ENCODE data around the gene STAC2. TPM values are rescaled to one million over a fixed set of nuclear protein-coding genes. Genes with fewer than 3 reads are reported as not detected.

Gene STAC2
- total and polyA plus RNA-seq, 7 donors, result 0.07 to 1.2 (median 0.32) TPM; not detected in 1

DNA sequence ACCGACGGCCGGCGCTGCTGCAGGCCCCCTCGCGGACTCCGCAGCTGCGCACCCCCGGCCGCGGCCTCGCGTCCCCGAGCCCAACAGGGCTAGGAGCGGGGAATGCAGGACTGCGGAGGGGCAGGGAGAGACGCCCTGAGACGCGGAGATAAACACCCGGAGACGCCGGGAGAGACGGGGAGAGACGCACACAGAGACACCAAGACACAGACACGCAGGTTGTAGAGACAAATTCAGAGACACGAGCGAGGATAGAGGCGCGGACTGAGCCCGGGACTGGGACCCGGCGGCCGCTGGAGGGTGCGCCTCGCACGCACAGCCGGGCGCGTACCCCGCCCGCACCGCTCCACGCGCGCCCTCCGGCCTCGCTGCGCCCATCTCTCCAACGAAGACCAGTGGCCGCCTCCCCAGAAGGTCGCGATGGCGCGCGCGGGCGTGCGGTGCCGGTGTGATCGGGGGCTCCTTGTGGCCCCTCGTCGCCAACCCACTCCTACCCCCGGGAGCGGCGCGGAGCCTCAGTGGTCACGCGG lies 902 bp downstream of the STAC2 start:
- intact Hi-C loops (cut with DNase I), result no loop called here
- H3K9me3 ChIP-seq, result no peaks in the 10 kb centered on the region
- H3K4me3 ChIP-seq, result peak overlapping the region; percentile 62
- peak in 3 of 4 donors; percentile 8 to 44 (median 28) for ATAC-seq
- H3K36me3 ChIP-seq (ENCODE audit: insufficient read depth in 1 of 2, low read depth in 1 of 2), result no peaks in the 10 kb centered on the region
- WGBS, 3 donors, result 4 to 10% (median 8%) methylated on average over 36 to 68 of the region's 68 CpGs
- TF ChIP-seq, protein P1, sequence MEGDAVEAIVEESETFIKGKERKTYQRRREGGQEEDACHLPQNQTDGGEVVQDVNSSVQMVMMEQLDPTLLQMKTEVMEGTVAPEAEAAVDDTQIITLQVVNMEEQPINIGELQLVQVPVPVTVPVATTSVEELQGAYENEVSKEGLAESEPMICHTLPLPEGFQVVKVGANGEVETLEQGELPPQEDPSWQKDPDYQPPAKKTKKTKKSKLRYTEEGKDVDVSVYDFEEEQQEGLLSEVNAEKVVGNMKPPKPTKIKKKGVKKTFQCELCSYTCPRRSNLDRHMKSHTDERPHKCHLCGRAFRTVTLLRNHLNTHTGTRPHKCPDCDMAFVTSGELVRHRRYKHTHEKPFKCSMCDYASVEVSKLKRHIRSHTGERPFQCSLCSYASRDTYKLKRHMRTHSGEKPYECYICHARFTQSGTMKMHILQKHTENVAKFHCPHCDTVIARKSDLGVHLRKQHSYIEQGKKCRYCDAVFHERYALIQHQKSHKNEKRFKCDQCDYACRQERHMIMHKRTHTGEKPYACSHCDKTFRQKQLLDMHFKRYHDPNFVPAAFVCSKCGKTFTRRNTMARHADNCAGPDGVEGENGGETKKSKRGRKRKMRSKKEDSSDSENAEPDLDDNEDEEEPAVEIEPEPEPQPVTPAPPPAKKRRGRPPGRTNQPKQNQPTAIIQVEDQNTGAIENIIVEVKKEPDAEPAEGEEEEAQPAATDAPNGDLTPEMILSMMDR (IDR thresholded peaks at IDR 0.05), result no peak
- H3K4me1 ChIP-seq, result peaks cover 22% of the 10 kb centered on the region
- peaks cover 0 to 27% (median 7%) of the 10 kb centered on the region in 3 donors for H3K27me3 ChIP-seq (ENCODE audit: insufficient read depth in 3 of 3, low read length in 2 of 3)
- no peak overlapping the region for H3K27ac ChIP-seq
- no peak for DNase-seq

DNA sequence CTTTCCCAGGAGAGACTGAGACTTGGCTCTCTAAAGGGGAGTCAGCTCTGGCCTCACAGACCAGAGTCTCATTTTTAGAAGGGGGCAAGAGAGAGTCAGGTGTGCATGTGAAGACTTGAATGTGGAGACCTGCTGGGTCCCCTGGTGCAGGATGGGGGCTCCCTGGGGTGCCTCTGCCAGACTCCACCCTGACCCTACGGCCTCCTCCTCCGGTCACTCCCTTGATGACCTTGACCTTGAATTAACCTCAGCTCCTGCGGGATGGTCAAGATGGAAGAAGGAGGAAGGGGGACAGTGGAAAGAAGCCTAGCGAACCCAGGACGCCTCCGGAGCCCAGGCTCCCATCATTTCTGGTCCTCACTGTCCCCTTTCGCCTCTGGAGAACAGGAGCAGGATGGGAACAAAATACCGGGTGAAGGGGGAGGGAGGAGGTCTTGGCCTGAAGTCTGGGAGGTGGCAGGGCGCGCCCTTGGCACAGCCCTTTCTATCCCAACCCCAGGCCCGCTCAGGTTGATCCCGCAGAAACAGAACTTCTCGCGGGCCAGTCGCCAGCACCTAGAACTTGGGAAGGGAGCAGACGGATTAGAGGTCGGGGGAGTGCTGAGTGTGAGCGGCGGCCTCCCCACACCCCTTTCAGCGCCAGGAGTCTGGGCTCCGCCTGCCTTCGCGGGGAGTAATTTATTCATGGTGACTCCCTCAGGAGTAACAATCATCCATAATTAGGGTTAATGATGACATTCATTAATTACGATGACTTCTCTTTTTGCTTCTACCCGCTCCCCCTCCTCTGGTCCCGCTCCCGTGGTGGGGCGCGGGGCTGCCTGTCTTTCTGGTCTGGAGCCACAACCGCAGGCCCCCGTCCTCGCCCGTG lies 1.6 kb downstream of the STAC2 start:
- Histone ChIP-seq H3K27me3 (ENCODE audit: insufficient read depth in 3 of 3, low read length in 2 of 3) (peaks cover 0 to 27% (median 7%) of the 10 kb centered on the region in 3 donors), H3K9me3 (no peaks in the 10 kb centered on the region), H3K4me3 (no peak overlapping the region), H3K4me1 (peaks cover 29% of the 10 kb centered on the region), H3K36me3 (ENCODE audit: insufficient read depth in 1 of 2, low read depth in 1 of 2) (no peaks in the 10 kb centered on the region), H3K27ac (no peak overlapping the region)
- intact Hi-C loops (cut with DNase I), result no loop called here
- DNase-seq (no peak), ATAC-seq (no peak)
- 57 to 63% (median 62%) methylated on average over 33 of the region's 33 CpGs for WGBS, 3 donors
- TF ChIP-seq, protein P1 (IDR thresholded peaks at IDR 0.05), result no peak

DNA sequence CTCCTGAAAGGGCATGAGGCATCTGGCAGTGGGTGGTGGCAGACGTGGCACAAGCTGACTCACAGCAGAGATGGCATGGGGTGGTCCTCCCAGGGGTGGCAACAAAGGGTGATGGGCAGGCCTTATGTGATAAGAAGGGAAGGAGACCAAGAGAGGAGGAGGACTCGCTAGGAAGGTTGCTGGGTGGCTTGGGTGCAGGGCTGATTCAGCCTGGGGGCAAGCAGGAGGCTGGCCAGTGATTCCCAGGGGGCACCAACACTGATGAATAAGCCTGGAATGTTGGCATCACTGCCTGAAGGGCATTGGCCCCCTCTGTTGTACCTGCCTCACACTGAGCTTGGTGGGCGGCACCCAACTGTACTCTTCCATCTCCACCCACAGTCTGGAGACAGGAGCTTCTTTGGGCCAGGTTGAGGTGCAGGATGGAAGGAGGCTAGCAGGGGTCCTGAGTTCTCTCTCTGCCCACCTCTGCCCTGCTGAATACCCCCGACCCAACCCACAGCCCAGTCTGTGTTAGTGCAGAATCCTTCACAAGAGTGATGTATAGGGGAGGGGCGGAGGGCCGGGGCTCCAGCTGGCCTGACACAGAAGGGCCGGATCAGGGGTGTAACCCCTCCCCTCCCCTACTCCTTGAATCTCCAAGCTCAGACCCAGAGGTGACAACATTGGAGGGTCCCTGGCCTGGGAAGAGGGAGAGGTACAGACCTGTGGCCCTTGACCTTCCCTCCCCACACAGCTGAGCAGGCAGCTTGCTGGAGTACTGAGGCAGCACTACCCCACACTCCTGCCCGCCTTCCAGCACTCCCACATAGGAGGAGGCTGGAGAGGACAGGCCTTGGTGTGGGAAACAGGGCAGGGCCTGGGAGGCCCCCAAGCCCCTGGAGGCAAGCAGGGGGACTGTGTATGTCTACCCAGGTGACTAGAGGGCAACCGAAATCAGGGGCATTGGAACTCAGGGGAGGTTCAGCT lies 2.6 kb downstream of the STAC2 start:
- TF ChIP-seq, protein P1 (IDR thresholded peaks at IDR 0.05), result no peak
- Histone ChIP-seq H3K4me3 (no peak overlapping the region), H3K4me1 (peaks cover 32% of the 10 kb centered on the region), H3K36me3 (ENCODE audit: insufficient read depth in 1 of 2, low read depth in 1 of 2) (no peaks in the 10 kb centered on the region), H3K27me3 (ENCODE audit: insufficient read depth in 3 of 3, low read length in 2 of 3) (peaks cover 0 to 27% (median 7%) of the 10 kb centered on the region in 3 donors), H3K9me3 (no peaks in the 10 kb centered on the region), H3K27ac (no peak overlapping the region)
- 79 to 96% (median 90%) methylated on average over 9 of the region's 9 CpGs for WGBS, 3 donors
- ATAC-seq (no peak), DNase-seq (no peak)
- intact Hi-C loops (cut with DNase I), result no loop called here

DNA sequence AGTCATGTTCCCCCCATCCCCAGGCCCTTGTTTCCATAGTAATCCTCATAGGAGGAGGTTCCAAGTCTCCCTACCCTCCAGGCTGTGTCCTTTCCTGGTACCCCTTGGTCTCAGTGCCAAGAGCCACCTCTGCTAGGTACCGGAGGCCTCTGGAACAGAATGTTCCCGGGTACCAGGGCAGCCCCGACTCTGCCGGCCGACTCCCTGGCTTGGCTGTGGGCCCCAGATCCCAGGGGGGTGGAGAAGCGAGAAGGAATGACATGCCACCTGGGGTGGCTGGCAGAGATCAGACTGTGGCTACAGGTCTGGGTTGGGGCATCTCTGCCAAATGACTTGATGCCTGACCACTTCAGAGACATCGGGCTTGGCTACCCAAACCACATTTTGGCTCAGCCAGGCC lies 3.6 kb downstream of the STAC2 start:
- H3K4me1 ChIP-seq, result peaks cover 25% of the 10 kb centered on the region
- H3K36me3 ChIP-seq (ENCODE audit: insufficient read depth in 1 of 2, low read depth in 1 of 2), result no peaks in the 10 kb centered on the region
- intact Hi-C loops (cut with DNase I), result no loop called here
- 27 to 52% (median 34%) methylated on average over 7 of the region's 7 CpGs for WGBS, 3 donors
- no peak for DNase-seq
- no peaks in the 10 kb centered on the region for H3K9me3 ChIP-seq
- peaks cover 0 to 27% (median 7%) of the 10 kb centered on the region in 3 donors for H3K27me3 ChIP-seq (ENCODE audit: insufficient read depth in 3 of 3, low read length in 2 of 3)
- TF ChIP-seq, protein P1 (IDR thresholded peaks at IDR 0.05), result no peak
- peak in 2 of 4 donors; percentile 14 to 24 for ATAC-seq
- H3K4me3 ChIP-seq, result no peak overlapping the region
- no peak overlapping the region for H3K27ac ChIP-seq

Measured in psoas muscle (tissue), 8 donors.